ENCODE results near the gene ZMIZ2.

The ZMIZ2 gene

DNA sequence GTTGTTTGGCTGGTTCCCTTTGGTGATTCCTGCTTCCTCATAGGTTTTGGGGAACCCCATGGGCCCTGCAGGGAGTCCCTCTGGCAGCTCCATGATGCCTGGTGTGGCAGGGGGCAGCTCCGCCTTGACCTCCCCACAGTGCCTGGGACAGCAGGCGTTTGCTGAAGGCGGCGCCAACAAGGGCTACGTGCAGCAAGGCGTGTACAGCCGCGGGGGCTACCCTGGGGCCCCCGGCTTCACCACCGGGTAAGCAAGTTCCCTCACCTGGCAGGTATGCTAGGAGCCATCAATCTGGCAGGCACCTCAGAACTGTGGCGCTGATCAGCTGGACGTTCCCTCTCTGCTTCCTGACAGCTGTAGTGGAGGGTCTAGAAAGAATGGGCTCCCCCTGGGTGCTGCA is 8.3 kb downstream of the ZMIZ2 start:
- no peak for DNase-seq

DNA sequence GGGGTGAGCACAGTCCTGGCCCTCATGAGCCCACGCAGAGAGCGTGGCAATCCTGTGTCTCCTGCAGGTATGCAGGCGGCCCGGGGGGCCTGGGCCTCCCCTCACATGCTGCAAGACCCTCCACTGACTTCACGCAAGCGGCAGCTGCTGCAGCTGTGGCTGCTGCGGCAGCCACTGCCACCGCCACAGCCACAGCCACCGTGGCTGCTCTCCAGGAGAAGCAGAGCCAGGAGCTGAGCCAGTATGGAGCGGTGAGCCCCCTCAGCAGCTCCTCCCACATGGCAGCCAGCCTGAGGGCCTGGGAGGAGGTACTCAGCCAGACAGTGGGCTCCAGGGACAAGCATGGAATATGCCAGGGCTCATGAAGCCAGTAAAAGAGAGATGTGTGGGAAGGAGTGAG is 8.7 kb downstream of the ZMIZ2 start:
- DNase-seq = no peak

DNA sequence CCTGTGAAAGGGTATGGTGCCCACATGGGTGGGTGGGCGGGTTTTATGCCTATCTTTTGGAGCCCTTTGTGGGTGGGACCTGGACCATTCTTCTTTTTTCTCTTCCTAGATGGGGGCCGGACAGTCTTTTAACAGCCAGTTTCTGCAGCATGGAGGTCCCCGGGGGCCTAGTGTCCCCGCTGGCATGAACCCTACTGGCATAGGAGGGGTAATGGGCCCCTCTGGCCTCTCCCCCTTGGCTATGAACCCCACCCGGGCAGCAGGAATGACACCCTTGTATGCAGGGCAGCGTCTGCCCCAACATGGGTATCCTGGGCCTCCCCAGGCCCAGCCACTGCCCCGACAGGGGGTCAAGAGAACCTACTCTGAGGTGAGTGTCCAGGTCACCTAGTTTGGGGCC is 9.1 kb downstream of the ZMIZ2 start:
- DNase-seq = no peak

DNA sequence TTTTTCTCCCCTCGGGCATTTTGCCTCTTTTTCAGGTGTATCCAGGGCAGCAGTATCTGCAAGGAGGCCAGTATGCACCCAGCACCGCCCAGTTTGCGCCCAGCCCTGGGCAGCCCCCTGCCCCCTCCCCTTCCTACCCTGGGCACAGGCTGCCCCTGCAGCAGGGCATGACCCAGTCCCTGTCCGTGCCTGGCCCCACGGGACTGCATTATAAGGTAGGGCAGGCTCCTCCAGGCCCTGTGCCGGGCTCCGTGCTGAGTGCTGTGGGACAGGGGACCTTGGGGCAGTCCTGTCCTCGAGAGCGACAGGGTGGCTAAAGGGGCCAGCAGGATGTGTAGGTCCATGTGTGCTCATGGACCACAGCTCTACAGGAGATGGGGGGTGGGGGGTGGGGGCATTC is 10.6 kb downstream of the ZMIZ2 start:
- no peak for DNase-seq

DNA sequence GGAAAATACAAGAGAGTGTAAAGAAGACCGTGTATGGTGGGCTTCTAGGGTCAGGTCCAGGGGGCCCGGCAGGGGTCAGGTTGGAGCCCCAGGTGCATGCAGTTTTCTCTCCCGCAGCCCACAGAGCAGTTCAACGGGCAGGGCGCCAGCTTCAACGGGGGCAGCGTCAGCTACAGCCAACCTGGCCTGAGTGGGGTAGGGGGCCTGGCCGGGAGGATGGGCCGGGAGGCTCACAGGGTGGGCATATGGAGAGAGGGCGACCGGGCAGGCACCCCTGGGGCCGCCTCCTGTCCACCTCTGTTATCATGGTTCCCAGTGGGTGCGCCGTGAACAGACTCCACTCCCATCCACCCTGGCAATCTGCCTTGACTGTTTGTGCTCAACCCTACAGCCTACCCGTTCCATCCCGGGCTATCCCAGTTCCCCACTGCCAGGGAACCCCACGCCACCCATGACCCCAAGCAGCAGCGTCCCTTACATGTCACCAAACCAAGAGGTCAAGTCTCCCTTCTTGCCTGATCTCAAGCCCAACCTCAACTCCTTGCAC is 11.5 kb downstream of the ZMIZ2 start:
- no peak for DNase-seq

DNA sequence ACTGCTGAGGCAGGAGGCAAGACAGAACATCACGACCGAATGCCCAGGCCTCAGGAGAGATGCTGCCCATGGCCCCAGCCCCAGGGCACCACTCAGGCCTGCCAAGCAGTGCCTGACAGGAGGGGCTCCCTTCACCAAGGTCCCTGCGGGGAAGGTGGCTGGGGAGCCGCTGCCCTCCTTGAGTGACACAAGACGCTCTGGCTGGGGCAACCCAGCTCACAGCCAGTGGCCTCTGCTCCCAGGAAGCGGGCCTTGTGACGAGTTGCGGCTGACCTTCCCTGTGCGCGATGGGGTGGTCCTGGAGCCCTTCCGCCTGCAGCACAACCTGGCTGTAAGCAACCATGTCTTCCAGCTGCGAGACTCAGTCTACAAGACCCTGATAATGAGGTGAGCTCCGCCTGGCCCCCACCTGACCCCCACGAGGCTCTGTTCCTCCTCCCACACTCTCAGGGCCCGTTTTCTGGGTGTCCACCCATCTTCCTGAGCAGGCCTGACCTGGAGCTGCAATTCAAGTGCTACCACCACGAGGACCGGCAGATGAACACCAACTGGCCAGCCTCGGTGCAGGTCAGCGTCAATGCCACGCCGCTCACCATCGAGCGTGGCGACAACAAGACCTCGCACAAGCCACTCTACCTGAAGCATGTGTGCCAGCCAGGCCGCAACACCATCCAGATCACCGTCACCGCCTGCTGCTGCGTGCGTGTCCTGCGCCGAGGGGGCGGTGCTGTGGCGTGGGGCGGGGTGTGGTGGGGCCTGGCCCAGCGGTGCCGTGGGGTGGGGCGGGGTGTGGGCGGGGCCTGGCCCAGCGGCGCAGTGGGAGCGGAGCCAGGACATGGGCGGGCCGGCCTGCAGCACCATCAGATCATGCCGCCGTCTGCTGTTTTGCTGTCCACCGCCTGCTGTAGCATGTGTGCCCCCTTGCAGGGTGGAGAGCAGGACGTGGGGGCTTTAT is 12.8 kb downstream of the ZMIZ2 start:
- no peak for DNase-seq

DNA sequence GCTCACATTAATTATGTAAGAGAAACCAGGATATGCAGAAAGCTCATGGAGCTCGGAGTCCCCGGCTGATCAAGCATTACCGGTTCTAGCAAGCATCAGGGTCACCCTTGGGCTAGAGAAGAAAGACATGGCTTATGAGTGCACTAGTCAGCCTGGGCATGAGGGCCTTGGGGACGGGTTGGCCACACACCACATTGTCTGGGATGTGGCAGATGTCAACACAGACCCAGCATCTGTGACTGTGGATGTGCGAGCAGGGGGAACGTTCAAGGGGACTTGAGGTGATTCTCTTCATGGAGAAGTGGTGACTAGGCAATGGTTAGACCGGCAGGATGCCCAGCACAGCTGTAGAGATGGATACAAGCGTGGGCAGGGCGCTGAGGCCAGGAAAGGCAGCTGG is 13.7 kb downstream of the ZMIZ2 start:
- no peak for DNase-seq

DNA sequence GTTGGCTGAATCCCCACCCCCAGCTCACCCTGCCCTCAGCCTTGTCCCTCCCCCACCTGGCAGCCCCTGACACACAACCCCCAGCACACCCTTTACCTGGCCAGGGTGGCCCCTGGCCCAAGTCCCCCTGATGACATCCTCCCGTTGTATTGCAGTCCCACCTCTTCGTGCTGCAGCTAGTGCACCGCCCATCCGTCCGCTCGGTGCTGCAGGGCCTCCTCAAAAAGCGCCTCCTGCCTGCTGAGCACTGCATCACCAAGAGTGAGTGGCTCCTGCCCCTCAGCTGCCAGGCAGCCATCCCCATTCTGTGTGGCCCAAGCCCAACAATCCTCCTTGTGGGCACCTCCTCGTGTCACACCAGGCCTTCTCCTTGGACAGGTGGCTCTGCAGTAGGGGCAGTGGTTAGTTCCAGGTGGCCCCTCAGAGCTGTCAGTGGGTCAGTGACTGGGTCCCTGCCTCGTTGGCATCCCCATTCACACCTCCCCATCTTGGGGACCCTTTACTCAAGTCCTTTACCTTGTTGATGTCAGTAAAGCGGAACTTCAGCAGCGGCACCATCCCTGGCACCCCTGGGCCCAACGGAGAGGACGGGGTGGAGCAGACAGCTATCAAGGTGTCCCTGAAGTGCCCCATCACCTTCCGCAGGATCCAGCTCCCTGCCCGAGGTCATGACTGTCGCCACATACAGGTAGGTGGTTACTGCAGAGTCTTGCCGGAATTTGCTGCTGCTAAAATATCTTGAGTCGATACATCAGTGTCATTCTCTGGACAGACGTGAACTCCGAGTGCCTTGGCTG is 14.3 kb downstream of the ZMIZ2 start:
- no peak for DNase-seq

DNA sequence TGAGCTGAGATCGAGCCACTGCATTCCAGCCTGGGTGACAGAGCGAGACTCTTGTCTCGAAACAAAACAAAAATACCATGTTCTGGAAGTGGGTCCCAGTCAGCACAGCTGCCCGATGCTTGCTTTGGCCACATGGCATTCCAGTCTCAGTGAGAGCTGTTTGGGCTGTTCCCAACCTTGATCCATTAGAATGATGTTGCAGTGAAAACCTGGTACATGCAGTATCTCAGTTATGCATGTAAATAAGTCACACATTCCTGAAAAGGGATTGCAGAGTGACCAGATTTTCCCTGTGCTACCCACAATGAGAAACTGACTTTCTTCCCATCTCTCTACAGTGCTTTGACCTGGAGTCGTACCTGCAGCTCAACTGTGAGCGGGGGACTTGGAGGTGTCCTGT is 15.4 kb downstream of the ZMIZ2 start:
- no peak for DNase-seq

DNA sequence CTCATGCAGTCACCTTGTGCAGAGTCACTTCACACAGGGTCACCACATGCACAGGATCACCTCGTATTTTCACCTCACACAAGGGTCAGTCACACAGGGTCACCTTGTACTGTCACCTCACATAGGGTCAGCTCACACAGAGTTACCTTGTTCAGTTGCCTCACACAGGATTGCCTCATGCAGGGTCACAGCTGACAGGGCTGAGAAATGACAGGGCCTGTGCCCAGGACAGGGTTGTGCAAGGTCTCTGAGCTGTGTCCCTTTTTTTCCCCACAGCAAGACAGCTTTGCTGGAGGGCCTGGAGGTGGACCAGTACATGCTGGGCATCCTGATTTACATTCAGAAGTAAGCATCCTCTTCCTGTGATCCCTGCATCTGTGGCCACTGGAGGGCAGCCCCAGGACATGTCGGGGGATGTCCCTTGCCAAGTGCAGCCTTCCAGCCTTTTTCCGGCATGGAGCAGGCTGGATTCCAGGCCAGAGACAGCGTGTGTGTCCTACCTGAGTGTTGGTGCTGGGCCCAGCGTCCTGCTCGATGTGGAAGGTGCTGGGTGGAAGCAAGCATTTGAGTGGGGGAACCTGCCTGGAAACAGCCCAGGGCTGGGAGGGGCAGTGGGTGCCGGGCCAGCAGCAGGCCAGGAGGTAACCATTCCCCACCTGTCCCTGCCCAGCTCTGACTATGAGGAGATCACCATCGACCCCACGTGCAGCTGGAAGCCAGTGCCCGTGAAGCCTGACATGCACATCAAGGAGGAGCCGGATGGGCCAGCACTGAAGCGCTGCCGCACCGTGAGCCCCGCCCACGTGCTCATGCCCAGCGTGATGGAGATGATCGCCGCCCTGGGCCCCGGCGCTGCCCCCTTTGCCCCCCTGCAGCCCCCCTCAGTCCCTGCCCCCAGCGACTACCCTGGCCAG is 16.3 kb downstream of the ZMIZ2 start:
- DNase-seq = no peak

DNA sequence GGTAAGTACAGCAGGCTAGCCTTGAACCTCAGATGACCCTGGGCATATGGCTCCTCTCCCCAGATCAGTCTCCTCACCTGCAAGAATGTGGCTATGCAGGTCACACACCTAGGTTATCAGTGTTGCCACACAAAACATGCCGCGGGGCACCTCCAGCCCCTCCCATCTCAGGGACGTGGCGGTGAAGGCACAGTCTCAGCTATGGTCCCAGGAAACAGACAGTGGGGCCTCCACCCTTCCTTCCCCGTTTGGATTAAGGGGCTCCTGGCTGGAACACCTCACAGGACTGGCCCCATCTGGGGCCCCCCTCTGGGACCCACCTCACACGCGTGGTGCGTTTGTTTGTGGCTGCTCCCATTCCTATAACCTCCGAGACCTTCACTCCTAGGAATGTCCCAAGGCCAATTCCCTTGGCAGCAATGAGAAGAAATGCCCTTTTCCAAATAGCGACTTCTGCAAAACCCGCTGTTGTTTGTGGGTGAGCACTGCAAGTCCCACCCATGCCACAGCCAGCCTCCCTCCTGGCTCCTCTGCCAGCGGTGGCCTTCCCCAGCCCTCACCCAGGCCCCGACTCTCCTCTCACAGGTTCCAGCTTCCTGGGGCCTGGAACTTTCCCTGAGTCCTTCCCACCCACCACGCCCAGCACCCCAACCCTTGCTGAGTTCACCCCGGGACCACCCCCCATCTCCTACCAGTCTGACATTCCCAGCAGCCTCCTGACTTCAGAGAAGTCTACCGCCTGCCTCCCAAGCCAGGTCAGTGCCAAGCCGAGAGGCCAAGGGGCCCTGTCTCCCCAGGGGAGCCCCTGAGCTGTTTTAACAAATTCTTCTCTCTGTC is 17.1 kb downstream of the ZMIZ2 start:
- DNase-seq = no peak

DNA sequence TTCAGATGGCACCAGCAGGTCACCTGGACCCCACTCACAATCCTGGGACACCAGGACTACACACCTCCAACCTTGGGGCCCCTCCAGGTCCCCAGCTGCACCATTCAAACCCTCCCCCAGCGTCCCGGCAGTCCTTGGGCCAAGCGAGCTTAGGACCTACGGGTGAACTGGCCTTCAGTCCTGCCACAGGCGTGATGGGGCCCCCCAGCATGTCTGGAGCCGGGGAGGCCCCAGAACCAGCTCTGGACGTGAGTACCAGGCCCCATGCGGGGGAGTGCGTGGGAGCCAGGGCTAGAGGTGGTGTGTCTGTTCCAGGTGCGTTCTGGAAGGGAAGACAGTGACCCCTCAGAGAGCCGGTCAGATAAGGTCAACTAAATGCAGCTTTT is 17.8 kb downstream of the ZMIZ2 start:
- DNase-seq = no peak

DNA sequence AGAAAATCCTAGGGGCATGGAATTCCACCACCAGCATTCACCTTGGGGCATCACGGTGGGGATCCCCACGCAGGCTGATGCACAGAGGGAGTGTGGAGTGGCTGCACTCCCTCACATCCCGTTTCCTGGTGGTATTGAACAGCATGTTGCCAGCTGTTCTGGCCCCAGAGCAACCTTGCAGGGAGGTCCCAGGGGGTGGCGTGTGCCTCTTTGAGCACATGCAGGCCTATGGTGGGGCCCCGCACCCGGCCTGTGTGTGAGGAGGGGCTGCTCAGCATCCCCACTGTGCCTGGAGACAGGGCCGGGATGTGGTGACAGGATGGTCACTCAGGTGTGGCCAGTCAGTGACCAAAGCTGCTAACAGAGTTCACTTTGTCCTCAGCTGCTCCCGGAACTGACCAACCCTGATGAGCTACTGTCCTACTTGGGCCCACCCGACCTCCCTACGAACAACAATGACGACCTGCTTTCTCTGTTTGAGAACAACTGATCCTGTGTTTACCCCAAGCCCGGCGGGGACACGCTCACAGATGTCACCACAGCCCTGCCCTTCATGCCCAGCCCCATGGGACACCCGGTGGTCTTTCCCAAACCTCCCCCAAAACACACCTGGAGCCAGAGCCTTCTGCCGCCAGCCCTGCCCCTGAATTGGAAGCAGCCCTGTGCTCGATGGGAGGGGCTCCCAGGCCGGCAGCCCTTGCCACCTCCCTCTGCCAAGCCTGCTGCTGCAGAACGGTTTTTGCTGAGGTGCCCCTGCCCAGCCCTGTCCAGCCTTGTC is 18.7 kb downstream of the ZMIZ2 start:
- no peak for DNase-seq

DNA sequence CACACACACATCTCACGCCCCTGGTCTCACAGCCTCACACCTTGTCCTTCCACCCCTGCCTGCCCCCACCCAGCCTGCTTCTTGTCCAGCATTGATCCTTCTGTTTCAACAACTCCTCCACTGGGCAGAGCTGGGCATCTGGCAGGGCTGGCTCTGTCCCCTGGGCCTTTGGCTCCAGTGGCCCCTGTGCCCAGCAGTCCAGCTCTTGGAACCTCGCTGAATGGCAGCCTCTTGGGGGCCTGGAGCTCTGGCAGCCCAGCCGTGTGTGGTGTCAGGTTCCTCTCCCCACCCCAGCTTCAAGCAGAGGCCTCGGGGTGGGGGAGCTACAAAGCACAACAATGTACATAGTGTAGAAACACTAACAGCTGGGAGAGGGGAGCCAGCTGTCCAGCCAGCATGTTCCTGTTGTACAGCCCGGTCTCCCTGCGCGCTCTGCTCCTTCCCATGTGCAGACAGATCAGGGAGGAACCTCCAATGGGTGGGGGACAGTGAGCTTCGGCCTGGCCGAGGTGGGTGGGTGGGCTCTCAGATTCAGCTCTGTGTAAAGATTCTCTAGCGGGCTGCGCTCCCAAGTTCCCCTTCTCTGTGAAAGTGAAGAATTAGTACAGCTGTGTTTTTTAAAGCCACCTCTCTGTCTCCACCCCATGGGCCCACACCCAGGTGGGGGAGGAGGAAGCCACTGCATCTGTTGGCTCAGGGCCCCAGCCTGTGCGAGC is 19.4 kb downstream of the ZMIZ2 start:
- DNase-seq = peak; percentile 43

DNA sequence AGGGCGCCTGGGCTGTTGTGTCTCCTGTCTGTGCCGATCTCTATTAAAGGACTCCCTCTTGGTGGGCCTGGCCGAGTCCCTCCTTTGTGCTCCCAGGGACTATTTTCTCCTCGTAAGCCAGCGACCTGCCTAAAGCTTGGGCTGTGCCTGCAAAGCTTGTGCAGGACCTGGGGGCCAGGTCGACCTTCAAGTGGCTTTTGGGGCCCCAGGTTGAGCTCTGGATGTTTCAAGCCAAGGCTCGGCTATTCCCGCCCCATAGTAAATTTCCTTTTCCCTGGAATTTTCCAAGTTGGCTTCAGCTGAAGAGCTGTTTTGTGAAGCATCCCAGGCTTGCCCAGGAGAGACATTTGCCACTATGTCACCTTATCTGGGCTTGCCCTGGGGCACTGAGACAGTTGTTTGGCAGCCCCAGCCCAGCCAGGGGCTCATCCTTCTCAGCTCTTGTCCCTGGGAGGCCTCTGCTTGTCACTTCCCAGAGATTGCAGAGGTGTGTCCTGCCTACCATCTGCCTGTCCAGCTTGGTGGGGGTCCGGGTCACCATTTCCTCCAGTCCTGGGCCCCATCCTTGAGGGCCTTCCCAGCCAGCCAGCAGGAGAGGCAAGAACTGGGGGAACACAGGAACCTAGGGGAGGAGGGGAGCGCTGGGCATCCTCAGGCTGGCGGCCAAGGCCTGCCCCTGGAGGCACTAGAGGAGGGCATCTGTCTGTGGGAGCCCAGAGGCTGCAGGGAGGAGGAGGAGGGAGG is 20.2 kb downstream of the ZMIZ2 start:
- DNase-seq = no peak

DNA sequence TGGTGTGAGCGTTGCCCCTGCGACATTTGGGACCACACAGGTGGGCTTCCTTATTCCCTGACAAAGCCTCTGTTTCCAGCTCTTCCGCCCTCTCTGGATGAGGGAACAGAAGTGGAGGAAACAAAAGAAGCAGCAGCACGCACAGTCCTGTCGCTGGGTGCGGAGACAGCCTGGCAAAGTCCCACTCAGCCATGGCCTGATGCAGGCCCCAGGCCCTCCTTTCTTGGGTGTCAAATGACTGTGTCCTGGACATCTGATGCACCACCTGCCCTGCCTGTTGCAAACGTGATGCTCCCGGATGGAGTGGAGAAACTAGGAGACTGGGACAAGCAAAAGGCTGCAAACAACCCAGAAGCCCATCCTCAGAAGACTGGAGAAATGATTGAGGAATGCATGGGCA is 20.7 kb downstream of the ZMIZ2 start:
- DNase-seq = no peak

DNA sequence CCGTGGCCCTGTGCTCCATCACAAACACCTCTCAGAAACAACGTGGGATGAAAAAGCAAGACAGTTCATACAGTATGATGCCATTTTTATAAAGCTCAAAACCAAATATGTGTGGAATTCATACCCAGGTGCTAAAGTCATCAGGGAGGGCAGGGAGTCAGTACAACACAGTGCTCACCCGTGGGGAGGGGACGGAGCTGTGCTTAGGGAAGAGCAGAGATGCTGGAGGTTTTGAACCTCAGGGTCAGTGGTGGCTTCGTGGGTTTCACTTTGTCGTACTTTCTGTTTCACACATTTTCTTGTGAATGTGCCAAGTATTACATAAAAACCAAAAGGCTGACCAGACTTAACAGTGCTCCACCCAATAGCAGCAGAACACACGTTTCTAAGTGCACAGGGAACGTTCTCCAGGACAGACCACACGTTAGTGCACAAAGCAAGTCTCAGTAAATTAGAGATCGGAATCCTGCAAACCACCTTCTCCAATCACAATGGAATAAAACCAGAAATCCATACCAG is 21.2 kb downstream of the ZMIZ2 start:
- peak; percentile 35 to 47 for DNase-seq

DNA sequence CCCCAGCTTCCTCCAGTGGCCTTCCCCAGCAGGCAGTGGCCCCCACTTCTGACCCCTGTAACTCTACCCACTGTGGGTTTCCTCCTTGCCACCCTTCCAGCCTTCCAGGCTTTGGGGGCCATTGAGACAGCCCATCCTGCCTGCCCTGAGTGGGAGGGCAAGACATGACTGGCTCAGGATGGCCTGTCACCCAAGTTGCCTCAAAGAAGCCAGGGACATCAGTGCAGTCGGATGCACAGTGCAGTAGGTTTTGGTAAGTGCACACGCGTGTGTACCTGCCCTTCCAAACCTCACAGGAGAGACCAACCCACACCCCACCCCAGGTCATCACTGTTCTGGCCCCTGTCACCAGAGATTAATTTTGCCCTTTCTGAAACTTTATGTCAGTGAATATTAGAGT is 22.7 kb downstream of the ZMIZ2 start:
- DNase-seq = no peak

DNA sequence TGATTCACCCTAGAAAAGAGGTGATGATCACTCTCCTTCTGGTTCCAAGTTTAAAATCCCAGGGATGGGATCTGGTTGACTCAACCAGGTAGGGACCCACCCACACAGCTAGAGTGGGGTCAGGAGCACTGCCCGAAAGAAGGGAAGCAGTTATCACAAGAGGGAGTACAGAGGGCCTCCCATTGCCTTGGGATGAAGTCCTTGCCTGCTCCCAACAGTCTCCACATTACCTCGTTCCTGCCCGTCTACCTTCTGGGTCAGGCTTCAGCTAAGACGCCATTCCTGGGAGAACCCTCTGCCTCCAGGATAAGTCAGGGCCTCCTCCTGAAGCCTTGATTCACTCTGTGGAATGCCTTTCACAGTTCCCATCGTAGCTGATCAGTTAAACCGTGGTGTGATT is 23.8 kb downstream of the ZMIZ2 start:
- no peak for DNase-seq
